Neural progenitor cell (in vitro differentiated cells): ENCODE data around the gene ZYX. TPM values are rescaled to one million over a fixed set of nuclear protein-coding genes. Genes with fewer than 3 reads are reported as not detected.
"Not testable (repeated sequence)": the region's sequence is repeated elsewhere in the genome, so short reads cannot be mapped to it uniquely, and the experiment has no call there.

Experiments used
- DNase-seq: peaks from one replicate; pipeline ENCODE4 v3.0.0-alpha.2; 2016; ENCODE audit warnings: low spot score
- H2AFZ ChIP-seq: fragments of 200-600 bp; sonication (generic); replicated peaks from 2 replicates; pipeline ENCODE4 v1.6.1; 2016; ENCODE audit warnings: antibody characterized with exemption
- H3F3A ChIP-seq: fragments of 200-600 bp; sonication (generic); 2 replicates; pipeline ENCODE4 v1.6.1; 2016; ENCODE audit warnings: antibody characterized with exemption, low read depth
- H3K27ac ChIP-seq: fragments of 200-600 bp; sonication (generic); 2 replicates; pipeline ENCODE4 v1.5.1; 2016; ENCODE audit warnings: mild to moderate bottlenecking
- H3K27me3 ChIP-seq: fragments of 200-600 bp; sonication (generic); 2 replicates; pipeline ENCODE4 v1.6.1; 2016; ENCODE audit warnings: mild to moderate bottlenecking, moderate library complexity
- H3K36me3 ChIP-seq: fragments of 200-600 bp; sonication (generic); 2 replicates; pipeline ENCODE4 v1.5.1; 2016
- H3K4me1 ChIP-seq: fragments of 200-600 bp; sonication (generic); 2 replicates; pipeline ENCODE4 v1.6.1; 2016; ENCODE audit warnings: mixed run types
- H3K4me2 ChIP-seq: fragments of 200-600 bp; sonication (generic); 2 replicates; pipeline ENCODE4 v1.6.1; 2016
- H3K4me3 ChIP-seq: fragments of 200-600 bp; sonication (generic); 2 replicates; pipeline ENCODE4 v1.5.1; 2016
- H3K79me2 ChIP-seq: fragments of 200-600 bp; sonication (generic); 2 replicates; pipeline ENCODE4 v1.6.1; 2016; ENCODE audit warnings: low read depth
- H3K9ac ChIP-seq: fragments of 200-600 bp; sonication (generic); 2 replicates; pipeline ENCODE4 v1.6.1; 2016
- H3K9me3 ChIP-seq: fragments of 200-600 bp; sonication (generic); 2 replicates; pipeline ENCODE4 v1.5.1; 2016; ENCODE audit warnings: low read depth
- H4K20me1 ChIP-seq: fragments of 200-600 bp; sonication (generic); 2 replicates; pipeline ENCODE4 v1.6.1; 2016; ENCODE audit warnings: low read depth
- H3K27ac Mint-ChIP-seq: 3 replicates; pipeline ENCODE4 v1.8.0; 2021; ENCODE audit warnings: mixed read lengths
- H3K27me3 Mint-ChIP-seq: 2 replicates; pipeline ENCODE4 v1.8.0; 2022; ENCODE audit warnings: low read depth, mild to moderate bottlenecking, inconsistent platforms, moderate library complexity, mixed read lengths; ENCODE audit not compliant: insufficient read depth
- H3K36me3 Mint-ChIP-seq: 3 replicates; pipeline ENCODE4 v1.8.0; 2021; ENCODE audit warnings: mixed read lengths
- H3K4me1 Mint-ChIP-seq: 3 replicates; pipeline ENCODE4 v1.8.0; 2021; ENCODE audit warnings: mixed read lengths
- H3K4me3 Mint-ChIP-seq: 3 replicates; pipeline ENCODE4 v1.8.0; 2021; ENCODE audit warnings: mild to moderate bottlenecking, moderate library complexity, mixed read lengths
- H3K9me3 Mint-ChIP-seq: 3 replicates; pipeline ENCODE4 v1.8.0; 2020; ENCODE audit warnings: mixed read lengths
- EZH2 ChIP-seq: fragments of 200-600 bp; sonication (generic); IDR thresholded peaks from 2 replicates; pipeline ENCODE4 v1.6.1; 2017; ENCODE audit warnings: antibody characterized with exemption, mild to moderate bottlenecking, moderate library complexity
- EZH2phosphoT487 ChIP-seq: fragments of 200-600 bp; sonication (generic); IDR thresholded peaks from 2 replicates; pipeline ENCODE4 v1.6.1; 2017; ENCODE audit warnings: antibody characterized with exemption
- total RNA-seq: library from RNA; depleted of rRNA; stranded (reverse); fragments of >200 nt; gene quantifications from 2 replicates; pipeline ENCODE4 v1.2.3, GENCODE V29; 2015; ENCODE audit warnings: low replicate concordance
- TF ChIP-seq, protein P1 (sequence below): fragments of 200-600 bp; sonication (generic); IDR thresholded peaks from 2 replicates; pipeline ENCODE4 v1.5.1; 2017; ENCODE audit warnings: antibody characterized with exemption, mild to moderate bottlenecking

The ZYX gene
- total RNA-seq, 1 donor from 2014 or later, result 5.2 TPM

DNA sequence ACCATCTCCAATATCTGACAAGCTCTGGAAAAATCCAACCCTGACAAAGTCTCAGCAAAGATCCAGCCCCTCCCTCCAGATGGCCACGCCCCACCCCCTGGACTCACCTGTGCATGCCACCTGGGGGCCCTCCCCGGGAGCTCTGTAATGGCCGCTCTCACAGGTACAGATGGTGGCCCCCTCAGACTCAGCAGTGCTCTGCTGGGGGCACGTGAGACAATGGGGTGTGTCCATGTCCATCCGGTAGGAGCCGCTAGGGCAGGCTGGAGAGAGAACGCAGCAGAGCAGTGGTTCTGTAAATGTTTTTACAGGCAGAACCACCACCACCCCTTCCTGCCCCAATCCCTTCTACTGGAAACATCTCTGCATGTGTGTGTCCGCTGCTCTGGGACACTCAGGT is 18.0 kb downstream of the ZYX start:
- Mint-ChIP-seq H3K36me3 (peaks cover 1% of the 10 kb centered on the region), H3K4me1 (peaks cover 5% of the 10 kb centered on the region), H3K4me3 (no peak overlapping the region), H3K27ac (no peak overlapping the region), H3K9me3 (peaks cover 4% of the 10 kb centered on the region), H3K27me3 (peaks cover 4% of the 10 kb centered on the region)
- no peaks in the 10 kb centered on the region for H3F3A ChIP-seq
- H3K9ac ChIP-seq, result no peak overlapping the region
- H3K9me3 ChIP-seq, result no peaks in the 10 kb centered on the region
- no peaks in the 10 kb centered on the region for H3K4me1 ChIP-seq
- no peaks in the 10 kb centered on the region for H4K20me1 ChIP-seq
- TF ChIP-seq EZH2 (no peak), EZH2phosphoT487 (no peak)
- TF ChIP-seq, protein P1, sequence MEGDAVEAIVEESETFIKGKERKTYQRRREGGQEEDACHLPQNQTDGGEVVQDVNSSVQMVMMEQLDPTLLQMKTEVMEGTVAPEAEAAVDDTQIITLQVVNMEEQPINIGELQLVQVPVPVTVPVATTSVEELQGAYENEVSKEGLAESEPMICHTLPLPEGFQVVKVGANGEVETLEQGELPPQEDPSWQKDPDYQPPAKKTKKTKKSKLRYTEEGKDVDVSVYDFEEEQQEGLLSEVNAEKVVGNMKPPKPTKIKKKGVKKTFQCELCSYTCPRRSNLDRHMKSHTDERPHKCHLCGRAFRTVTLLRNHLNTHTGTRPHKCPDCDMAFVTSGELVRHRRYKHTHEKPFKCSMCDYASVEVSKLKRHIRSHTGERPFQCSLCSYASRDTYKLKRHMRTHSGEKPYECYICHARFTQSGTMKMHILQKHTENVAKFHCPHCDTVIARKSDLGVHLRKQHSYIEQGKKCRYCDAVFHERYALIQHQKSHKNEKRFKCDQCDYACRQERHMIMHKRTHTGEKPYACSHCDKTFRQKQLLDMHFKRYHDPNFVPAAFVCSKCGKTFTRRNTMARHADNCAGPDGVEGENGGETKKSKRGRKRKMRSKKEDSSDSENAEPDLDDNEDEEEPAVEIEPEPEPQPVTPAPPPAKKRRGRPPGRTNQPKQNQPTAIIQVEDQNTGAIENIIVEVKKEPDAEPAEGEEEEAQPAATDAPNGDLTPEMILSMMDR, result no peak
- no peak overlapping the region for H2AFZ ChIP-seq
- no peak overlapping the region for H3K4me2 ChIP-seq
- H3K4me3 ChIP-seq, result no peak overlapping the region
- no peaks in the 10 kb centered on the region for H3K27me3 ChIP-seq
- no peaks in the 10 kb centered on the region for H3K36me3 ChIP-seq
- H3K27ac ChIP-seq, result no peak overlapping the region
- DNase-seq, result no peak
- no peaks in the 10 kb centered on the region for H3K79me2 ChIP-seq

DNA sequence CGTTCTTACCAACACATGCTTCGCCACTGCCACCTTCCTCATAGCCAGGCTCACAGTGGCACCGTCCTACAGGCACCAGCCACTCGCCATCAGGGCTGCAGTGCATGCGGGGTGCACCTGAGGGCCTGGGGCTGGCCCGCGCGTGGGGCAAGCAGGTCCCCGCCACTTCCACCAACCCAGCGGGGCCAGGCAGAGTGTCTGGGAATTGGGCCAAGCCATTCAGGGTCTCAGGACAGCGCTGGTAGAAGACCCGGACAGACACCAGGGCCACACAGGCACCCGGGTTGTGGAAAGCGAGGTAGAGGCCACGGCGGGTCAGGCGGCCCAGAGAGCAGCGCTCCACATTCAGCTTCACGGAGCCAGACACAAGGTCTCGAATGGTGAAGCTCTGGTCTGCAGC is 18.5 kb downstream of the ZYX start:
- H3K9me3 ChIP-seq, result no peaks in the 10 kb centered on the region
- H3K27ac ChIP-seq, result no peak overlapping the region
- no peaks in the 10 kb centered on the region for H3F3A ChIP-seq
- Mint-ChIP-seq H3K27ac (no peak overlapping the region), H3K9me3 (peaks cover 4% of the 10 kb centered on the region), H3K27me3 (peaks cover 4% of the 10 kb centered on the region), H3K4me3 (no peak overlapping the region), H3K4me1 (peaks cover 5% of the 10 kb centered on the region), H3K36me3 (peaks cover 1% of the 10 kb centered on the region)
- H3K4me1 ChIP-seq, result no peaks in the 10 kb centered on the region
- H2AFZ ChIP-seq, result no peak overlapping the region
- no peak for DNase-seq
- no peak overlapping the region for H3K4me3 ChIP-seq
- H3K27me3 ChIP-seq, result no peaks in the 10 kb centered on the region
- no peak overlapping the region for H3K4me2 ChIP-seq
- H4K20me1 ChIP-seq, result no peaks in the 10 kb centered on the region
- H3K79me2 ChIP-seq, result no peaks in the 10 kb centered on the region
- TF ChIP-seq, protein P1, result no peak
- TF ChIP-seq EZH2, result no peak
- TF ChIP-seq EZH2phosphoT487, result no peak
- no peaks in the 10 kb centered on the region for H3K36me3 ChIP-seq
- H3K9ac ChIP-seq, result no peak overlapping the region

DNA sequence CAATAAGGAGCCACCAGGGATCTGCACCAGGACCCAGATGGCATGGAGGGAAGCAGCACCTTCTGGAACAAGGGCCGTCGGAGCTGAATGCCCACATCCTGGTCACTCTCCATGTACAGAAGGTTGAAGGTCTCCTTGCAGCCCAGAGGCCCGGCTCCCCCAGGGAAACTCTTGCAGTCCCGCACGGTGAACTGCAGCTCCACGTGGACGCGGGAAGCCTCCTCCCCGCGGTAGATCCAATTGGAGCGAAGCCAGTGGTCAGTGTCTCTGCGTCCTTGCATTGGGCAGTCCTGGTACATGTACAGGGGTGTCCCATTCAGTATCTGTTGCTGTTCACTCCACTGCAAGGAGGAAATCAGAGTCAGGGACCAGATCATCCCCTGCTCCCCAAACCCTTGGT is 20.1 kb downstream of the ZYX start:
- H3K9me3 Mint-ChIP-seq, result peaks cover 4% of the 10 kb centered on the region
- TF ChIP-seq, protein P1, result no peak
- TF ChIP-seq EZH2 (no peak), EZH2phosphoT487 (no peak)
- Histone ChIP-seq H3K4me1 (peaks cover 6% of the 10 kb centered on the region), H3K9me3 (no peaks in the 10 kb centered on the region), H3K79me2 (no peaks in the 10 kb centered on the region), H3K4me2 (no peak overlapping the region), H3K36me3 (no peaks in the 10 kb centered on the region), H3K27me3 (no peaks in the 10 kb centered on the region), H3F3A (no peaks in the 10 kb centered on the region), H3K9ac (no peak overlapping the region), H3K4me3 (no peak overlapping the region), H2AFZ (no peak overlapping the region), H4K20me1 (no peaks in the 10 kb centered on the region), H3K27ac (no peak overlapping the region)
- no peak for DNase-seq
- no peaks in the 10 kb centered on the region for H3K36me3 Mint-ChIP-seq
- H3K27ac Mint-ChIP-seq, result no peak overlapping the region
- H3K27me3 Mint-ChIP-seq, result peaks cover 4% of the 10 kb centered on the region
- H3K4me3 Mint-ChIP-seq, result no peak overlapping the region
- H3K4me1 Mint-ChIP-seq, result peaks cover 12% of the 10 kb centered on the region

DNA sequence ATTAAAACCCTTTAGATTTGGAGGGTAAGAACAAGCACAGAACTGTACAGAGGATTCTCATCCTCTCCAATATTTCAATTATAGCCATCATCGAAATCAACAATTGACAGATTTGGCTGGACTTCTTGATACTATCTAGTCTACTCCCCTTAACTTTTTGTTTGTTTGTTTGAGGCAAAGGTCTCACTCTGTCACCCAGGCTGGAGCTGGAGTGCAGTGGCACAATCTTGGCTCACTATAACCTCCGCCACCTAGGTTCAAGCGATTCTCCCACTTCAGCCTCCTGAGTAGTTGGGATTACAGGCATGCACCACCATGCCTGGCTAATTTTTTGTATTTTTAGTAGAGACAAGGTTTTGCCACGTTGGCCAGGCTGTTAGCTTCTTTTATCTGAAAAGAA is 21.1 kb downstream of the ZYX start:
- H3K27ac ChIP-seq, H3K4me3 ChIP-seq, H3F3A ChIP-seq, H3K79me2 ChIP-seq, H3K4me1 ChIP-seq, H3K9me3 Mint-ChIP-seq, H3K9ac ChIP-seq, DNase-seq, H3K27me3 Mint-ChIP-seq, H3K36me3 ChIP-seq, H3K27me3 ChIP-seq, H3K4me3 Mint-ChIP-seq, H2AFZ ChIP-seq, H3K27ac Mint-ChIP-seq, H3K36me3 Mint-ChIP-seq, H4K20me1 ChIP-seq, H3K9me3 ChIP-seq, H3K4me2 ChIP-seq: not testable (repeated sequence)
- peaks cover 17% of the 10 kb centered on the region for H3K4me1 Mint-ChIP-seq
